Body of pancreas (tissue), 4 donors: ENCODE results near the gene WWC2. TPM values are rescaled to one million over a fixed set of nuclear protein-coding genes. Genes with fewer than 3 reads are reported as not detected.

Experiments
- ATAC-seq: fragments of 150-250 bp; one replicate; pipeline ENCODE4 v1.9.1; 2016
- DNase-seq, 4 donors: peaks; one replicate each; pipeline ENCODE4 v3.0.0-alpha.2; 2019
- H3K27ac ChIP-seq, 4 donors: fragments of 200-600 bp; sonication (generic); 1 replicate in 3 of 4; 2 replicates in 1 of 4; pipeline versions ENCODE4 v1.5.1 to v1.6.1; 2016 to 2019; ENCODE audit warnings: mild to moderate bottlenecking in 1 of 4, mixed read lengths in 1 of 4, moderate library complexity in 1 of 4
- H3K27me3 ChIP-seq, 2 donors: fragments of 200-600 bp; sonication (generic); one replicate each; pipeline ENCODE4 v1.6.0; 2016; ENCODE audit warnings: mild to moderate bottlenecking in 1 of 2
- H3K36me3 ChIP-seq, 2 donors: fragments of 200-600 bp; sonication (generic); replicated peaks in 1 of 2; 2 replicates each; pipeline ENCODE4 v1.5.1; 2016; ENCODE audit warnings: low read depth in 2 of 2; ENCODE audit not compliant: insufficient read depth in 1 of 2
- H3K4me1 ChIP-seq: fragments of 200-600 bp; sonication (generic); one replicate; pipeline ENCODE4 v1.6.0; 2016
- H3K4me3 ChIP-seq, 2 donors: fragments of 200-600 bp; sonication (generic); 1 replicate in 1 of 2; 2 replicates in 1 of 2; pipeline ENCODE4 v1.5.1; 2016 to 2019
- H3K9me3 ChIP-seq, 3 donors: fragments of 200-600 bp; sonication (generic); 1 replicate in 2 of 3; 2 replicates in 1 of 3; pipeline ENCODE4 v1.5.1; 2016
- CTCF ChIP-seq, 7 experiments: fragments of 450-650 bp in 4 of 7; fragments of 200-600 bp in 3 of 7; sonication (generic) in 3 of 7; IDR thresholded peaks; one replicate each; pipeline ENCODE4 v1.5.1; 2016 to 2019; ENCODE audit warnings: antibody characterized with exemption in 7 of 7
- POLR2A ChIP-seq, 3 donors: fragments of 450-650 bp; IDR thresholded peaks; one replicate each; pipeline ENCODE4 v1.6.1; 2016; ENCODE audit warnings: antibody characterized with exemption in 3 of 3, mild to moderate bottlenecking in 2 of 3
- WGBS, 2 donors: methylation state at CpG; one replicate each; pipeline ENCODE4 v1.1.5; 2017; 5-methylcytosine and 5-hydroxymethylcytosine counted together
- intact Hi-C: fragments of 100-400 bp; cut with DNase I; formaldehyde crosslinking; loops from one replicate; pipeline ENCODE4 v1.15.1; 2023
- total RNA-seq, 2 donors: library from RNA; depleted of rRNA; stranded (reverse); fragments of >200 nt; gene quantifications; one replicate each; pipeline ENCODE4 v1.1.0, GENCODE V29; 2016

WWC2 gene
- total RNA-seq, 2 donors from 2014 or later: 24.4 to 30.3 TPM

GRCh38 chr4:183124865-183125264 lies 25.8 kb downstream of the WWC2 start:
- DNase-seq (no peak), ATAC-seq (no peak)
- H3K36me3 ChIP-seq: no peaks in the 10 kb centered on the region
- no peaks in the 10 kb centered on the region for H3K9me3 ChIP-seq
- WGBS, 2 donors: 71 to 84% methylated on average over 5 of the region's 5 CpGs
- intact Hi-C loops: no loop called here
- peak overlapping the region in 1 of 4 donors; percentile 18 for H3K27ac ChIP-seq
- H3K4me3 ChIP-seq: no peak overlapping the region
- no peaks in the 10 kb centered on the region for H3K27me3 ChIP-seq
- H3K4me1 ChIP-seq: peaks cover 11% of the 10 kb centered on the region
- no peak for TF ChIP-seq POLR2A (IDR thresholded peaks at IDR 0.05)
- TF ChIP-seq CTCF (IDR thresholded peaks at IDR 0.05): no peak

- no peak for ATAC-seq
- no peaks in the 10 kb centered on the region for H3K27me3 ChIP-seq
- no peak overlapping the region for H3K4me3 ChIP-seq
- intact Hi-C loops: no loop called here
- H3K9me3 ChIP-seq: no peaks in the 10 kb centered on the region
- WGBS, 2 donors: 89 to 95% methylated on average over 3 of the region's 3 CpGs
- DNase-seq: no peak
- H3K36me3 ChIP-seq: no peaks in the 10 kb centered on the region
- H3K4me1 ChIP-seq: peaks cover 21% of the 10 kb centered on the region
- no peak for TF ChIP-seq POLR2A (IDR thresholded peaks at IDR 0.05)
- TF ChIP-seq CTCF (IDR thresholded peaks at IDR 0.05): no peak
- no peak overlapping the region for H3K27ac ChIP-seq
These were observed 30.1 kb downstream of the WWC2 start for GRCh38 chr4:183129125-183129524.

- intact Hi-C loops: no loop called here
These were observed 30.6 kb downstream of the WWC2 start for GRCh38 chr4:183129675-183130074.

GRCh38 chr4:183130328-183131155 lies 31.5 kb downstream of the WWC2 start:
- 40% methylated on average over 7 of the region's 7 CpGs for WGBS, 2 donors
- TF ChIP-seq POLR2A (IDR thresholded peaks at IDR 0.05): no peak
- no peak for TF ChIP-seq CTCF (IDR thresholded peaks at IDR 0.05)
- Histone ChIP-seq H3K27ac (peak overlapping the region in 1 of 4 donors; percentile 1), H3K4me1 (peaks cover 14% of the 10 kb centered on the region), H3K4me3 (no peak overlapping the region), H3K9me3 (no peaks in the 10 kb centered on the region), H3K27me3 (no peaks in the 10 kb centered on the region), H3K36me3 (no peaks in the 10 kb centered on the region)
- intact Hi-C loops: no loop called here
- ATAC-seq (peak; percentile 21), DNase-seq (peak; percentile 45 to 78 (median 68))

More at GRCh38 chr4:183129675-183130074, 30.6 kb downstream of the WWC2 start:
- H3K36me3 ChIP-seq: no peaks in the 10 kb centered on the region
- no peak for ATAC-seq
- 90 to 91% methylated on average over 2 of the region's 2 CpGs for WGBS, 2 donors
- no peaks in the 10 kb centered on the region for H3K9me3 ChIP-seq
- no peak overlapping the region for H3K27ac ChIP-seq
- no peak overlapping the region for H3K4me3 ChIP-seq
- H3K27me3 ChIP-seq: no peaks in the 10 kb centered on the region
- H3K4me1 ChIP-seq: peaks cover 17% of the 10 kb centered on the region
- no peak for TF ChIP-seq POLR2A (IDR thresholded peaks at IDR 0.05)
- no peak for TF ChIP-seq CTCF (IDR thresholded peaks at IDR 0.05)
- no peak for DNase-seq

- no peaks in the 10 kb centered on the region for H3K9me3 ChIP-seq
- WGBS, 2 donors: 91 to 96% methylated on average over 2 of the region's 2 CpGs
- H3K36me3 ChIP-seq: no peaks in the 10 kb centered on the region
- intact Hi-C loops: no loop called here
- peaks cover 14% of the 10 kb centered on the region for H3K4me1 ChIP-seq
- TF ChIP-seq POLR2A (IDR thresholded peaks at IDR 0.05) (no peak), CTCF (IDR thresholded peaks at IDR 0.05) (no peak)
- H3K27me3 ChIP-seq: no peaks in the 10 kb centered on the region
- no peak for DNase-seq
- ATAC-seq: no peak
- no peak overlapping the region for H3K4me3 ChIP-seq
- H3K27ac ChIP-seq: no peak overlapping the region
These were observed 33.0 kb downstream of the WWC2 start for GRCh38 chr4:183132081-183132480.
